IMR-90 (cell line): ENCODE measurements around the gene MEGF11. TPM values are rescaled to one million over a fixed set of nuclear protein-coding genes. Genes with fewer than 3 reads are reported as not detected.

Source experiments
- ATAC-seq: fragments of 200-7000 bp; cut with Tn5 transposase; 2 replicates; pipeline ENCODE4 v1.9.1; 2020; ENCODE audit warnings: low read depth, mild to moderate bottlenecking, moderate library complexity
- BruUV-seq: library from RNA; stranded (reverse); fragments of 400-500 nt; replicated peaks from 2 replicates; lab custom pipeline; 2021; lab: Mats Ljungman, UMichigan
- CTCF ChIA-PET: fragments of 300-600 bp; formaldehyde crosslinking; extraction: SDS; loops from one replicate; lab custom pipeline; 2021; ENCODE audit warnings: antibody characterized with exemption; lab: Yijun Ruan, JAX
- POLR2A ChIA-PET: fragments of 300-600 bp; sonication (Branson Sonifier 250); formaldehyde crosslinking; loops from one replicate; lab custom pipeline; 2022; ENCODE audit warnings: antibody characterized with exemption; ENCODE audit not compliant: unreplicated experiment; lab: Charles Lee
- DNase-seq: peaks from one replicate; pipeline ENCODE4 v3.0.0; 2013
- H2AFZ ChIP-seq: replicated peaks from 2 replicates; pipeline ENCODE3; 2013; ENCODE audit warnings: low read length, mild to moderate bottlenecking; ENCODE audit not compliant: poor library complexity
- H2AK5ac ChIP-seq: 2 replicates; pipeline ENCODE4 v1.6.1; 2013; ENCODE audit warnings: low read depth, low read length, inconsistent platforms
- H2AK9ac ChIP-seq: replicated peaks from 2 replicates; pipeline ENCODE3; 2013; ENCODE audit warnings: mild to moderate bottlenecking, low read depth, low read length, moderate library complexity; ENCODE audit not compliant: poor library complexity
- H2BK120ac ChIP-seq: 2 replicates; pipeline ENCODE4 v1.6.1; 2013; ENCODE audit warnings: low read depth, low read length, inconsistent platforms
- H2BK15ac ChIP-seq: 3 replicates; pipeline ENCODE4 v1.6.1; 2013; ENCODE audit warnings: low read depth, low read length, inconsistent platforms
- H2BK20ac ChIP-seq: 2 replicates; pipeline ENCODE4 v1.6.1; 2013; ENCODE audit warnings: low read depth, mild to moderate bottlenecking, inconsistent platforms, low read length, moderate library complexity
- H2BK5ac ChIP-seq: 2 replicates; pipeline ENCODE4 v1.6.1; 2013; ENCODE audit warnings: mild to moderate bottlenecking, low read depth, low read length, inconsistent platforms; ENCODE audit not compliant: poor library complexity, severe bottlenecking
- H3K14ac ChIP-seq: replicated peaks from 2 replicates; pipeline ENCODE4 v1.6.1; 2013; ENCODE audit warnings: low read depth, low read length, inconsistent platforms
- H3K18ac ChIP-seq: 2 replicates; pipeline ENCODE4 v1.6.1; 2013; ENCODE audit warnings: low read depth, low read length, control low read depth
- H3K23ac ChIP-seq: 2 replicates; pipeline ENCODE4 v1.6.1; 2013; ENCODE audit warnings: low read depth, low read length, inconsistent platforms
- H3K27ac ChIP-seq: 2 replicates; pipeline ENCODE4 v1.5.1; 2013; ENCODE audit warnings: mild to moderate bottlenecking, control low read depth, low read length; ENCODE audit not compliant: insufficient read depth
- H3K27me3 ChIP-seq: 2 replicates; pipeline ENCODE4 v1.6.1; 2013; ENCODE audit warnings: low read length; ENCODE audit not compliant: control insufficient read depth, insufficient read depth
- H3K36me3 ChIP-seq: 2 replicates; pipeline ENCODE4 v1.6.1; 2013; ENCODE audit warnings: low read length, mixed read lengths; ENCODE audit not compliant: control insufficient read depth, insufficient read depth
- H3K4ac ChIP-seq: 2 replicates; pipeline ENCODE4 v1.6.1; 2013; ENCODE audit warnings: low read depth, low read length, inconsistent platforms
- H3K4me1 ChIP-seq: 2 replicates; pipeline ENCODE4 v1.6.1; 2013; ENCODE audit warnings: low read length, mixed read lengths; ENCODE audit not compliant: control insufficient read depth, insufficient read depth
- H3K4me2 ChIP-seq: 2 replicates; pipeline ENCODE4 v1.6.1; 2013; ENCODE audit warnings: low read depth, mild to moderate bottlenecking, control low read depth, low read length, moderate library complexity
- H3K4me3 ChIP-seq: 2 replicates; pipeline ENCODE4 v1.5.1; 2013; ENCODE audit warnings: low read depth, mild to moderate bottlenecking, control low read depth, low read length, moderate library complexity; ENCODE audit not compliant: insufficient read depth
- H3K56ac ChIP-seq: 2 replicates; pipeline ENCODE4 v1.6.1; 2013; ENCODE audit warnings: low read length, inconsistent platforms; ENCODE audit not compliant: insufficient read depth; ENCODE audit errors: extremely low read depth
- H3K79me1 ChIP-seq, 2 experiments: 2 replicates each; pipeline ENCODE4 v1.6.1; 2013; ENCODE audit warnings: low read length in 2 of 2, inconsistent platforms in 1 of 2, low read depth in 1 of 2
- H3K9ac ChIP-seq: 2 replicates; pipeline ENCODE4 v1.6.1; 2013; ENCODE audit warnings: low read depth, low read length, control low read depth
- H3K9me1 ChIP-seq: 2 replicates; pipeline ENCODE4 v1.6.1; 2013; ENCODE audit warnings: low read length, inconsistent platforms; ENCODE audit not compliant: insufficient read depth
- H3K9me3 ChIP-seq: 2 replicates; pipeline ENCODE4 v1.6.1; 2013; ENCODE audit warnings: low read length; ENCODE audit not compliant: control insufficient read depth, insufficient read depth
- H4K20me1 ChIP-seq: 2 replicates; pipeline ENCODE4 v1.6.1; 2013; ENCODE audit warnings: low read length, inconsistent platforms; ENCODE audit not compliant: insufficient read depth
- H4K5ac ChIP-seq: 2 replicates; pipeline ENCODE4 v1.6.1; 2013; ENCODE audit warnings: mild to moderate bottlenecking, low read depth, low read length, control low read depth
- H4K8ac ChIP-seq, 2 experiments: 2 replicates each; pipeline ENCODE4 v1.6.1; 2013; ENCODE audit warnings: low read depth in 2 of 2, low read length in 2 of 2, control low read depth in 1 of 2, inconsistent platforms in 1 of 2
- H4K91ac ChIP-seq: 2 replicates; pipeline ENCODE4 v1.6.1; 2013; ENCODE audit warnings: low read depth, low read length, inconsistent platforms; ENCODE audit not compliant: insufficient read depth
- CEBPB ChIP-seq: IDR thresholded peaks from 2 replicates; pipeline ENCODE4 v1.6.1; 2012; ENCODE audit warnings: low read depth, low read length, improper control_type of control experiment
- CHD1 ChIP-seq: IDR thresholded peaks from 2 replicates; pipeline ENCODE4 v1.6.1; 2012; ENCODE audit warnings: low read depth, low read length, improper control_type of control experiment
- NFE2L2 ChIP-seq: fragments of 150-350 bp; IDR thresholded peaks from 2 replicates; pipeline ENCODE4 v1.6.1; 2016; ENCODE audit warnings: low read depth, mild to moderate bottlenecking, low read length
- RAD21 ChIP-seq: IDR thresholded peaks from 2 replicates; pipeline ENCODE4 v1.6.1; 2012; ENCODE audit warnings: low read length, improper control_type of control experiment
- RCOR1 ChIP-seq: IDR thresholded peaks from 2 replicates; pipeline ENCODE4 v1.6.1; 2012; ENCODE audit warnings: mild to moderate bottlenecking, low read length, improper control_type of control experiment; ENCODE audit not compliant: insufficient replicate concordance
- SMC3 ChIP-seq: fragments of 150-350 bp; IDR thresholded peaks from 2 replicates; pipeline ENCODE4 v1.6.1; 2016; ENCODE audit warnings: low read depth, mild to moderate bottlenecking, antibody characterized with exemption, low read length, moderate library complexity
- USF2 ChIP-seq: fragments of 150-350 bp; IDR thresholded peaks from 2 replicates; pipeline ENCODE4 v1.6.1; 2017; ENCODE audit warnings: mild to moderate bottlenecking, antibody characterized with exemption, low read length, low read depth
- WGBS, 2 experiments: methylation state at CpG; one replicate each; pipeline versions ENCODE4 v1.1.5 to v1.1.7; 2013; ENCODE audit warnings: missing lambda C conversion rate in 2 of 2; ENCODE audit not compliant: insufficient read length in 1 of 2; ENCODE audit errors: extremely low coverage in 2 of 2; 5-methylcytosine and 5-hydroxymethylcytosine counted together
- dilution Hi-C: fragments of 300-500 bp; cut with HindIII; formaldehyde crosslinking; loops from one replicate; pipeline ENCODE4 v1.14.3; 2018; ENCODE audit warnings: low sequenced_read_pairs; ENCODE audit not compliant: unreplicated experiment
- in situ Hi-C: fragments of 300-500 bp; cut with MboI; formaldehyde crosslinking; loops from 3 replicates; pipeline ENCODE4 v1.14.3; 2019; ENCODE audit warnings: low sequenced_read_pairs, inconsistent platforms, mixed read lengths
- intact Hi-C: fragments of 100-400 bp; cut with micrococcal nuclease; formaldehyde crosslinking; loops from 2 replicates; pipeline ENCODE4 v1.10.0; 2022
- polyA plus RNA-seq, 3 experiments: library from polyadenylated mRNA; depleted of rRNA; stranded (reverse); fragments of >200 nt; gene quantifications; 2 replicates each; pipeline ENCODE4 v1.2.3, GENCODE V29; 2012; ENCODE audit warnings: low replicate concordance in 1 of 3
- total RNA-seq: library from RNA; depleted of rRNA; stranded (reverse); fragments of >200 nt; gene quantifications from 2 replicates; pipeline ENCODE4 v1.2.3, GENCODE V29; 2012

MEGF11 gene
- total and polyA plus RNA-seq, 2 of the 4 experiments (the other 2 are of a cell fraction): not detected

GRCh38 chr15:65908876-65909275 lies 344.7 kb downstream of the MEGF11 start:
- DNase-seq (no peak), ATAC-seq (no peak)
- Histone ChIP-seq H3K9me1 (peaks cover 8% of the 10 kb centered on the region), H3K79me1 (peaks cover 0 to 12% of the 10 kb centered on the region in 2 experiments; a peak in 3 of 4 replicates), H2BK120ac (no peak overlapping the region), H3K9ac (no peak overlapping the region), H4K5ac (no peak overlapping the region), H2AK9ac (no peak overlapping the region), H3K56ac (no peak overlapping the region), H3K4me2 (no peak overlapping the region), H2BK5ac (no peak overlapping the region), H3K18ac (no peak overlapping the region), H4K8ac (no peak overlapping the region), H2AFZ (no peak overlapping the region), H3K23ac (no peak overlapping the region), H3K4me3 (no peak overlapping the region), H4K91ac (no peak overlapping the region), H3K27me3 (no peaks in the 10 kb centered on the region), H4K20me1 (no peaks in the 10 kb centered on the region; the same call in 1 of the 2 replicates), H3K36me3 (peaks cover 35% of the 10 kb centered on the region), H3K14ac (no peak overlapping the region), H2BK20ac (no peak overlapping the region), H2BK15ac (no peak overlapping the region), H2AK5ac (no peak overlapping the region), H3K27ac (no peak overlapping the region), H3K4me1 (no peaks in the 10 kb centered on the region), H3K9me3 (no peaks in the 10 kb centered on the region), H3K4ac (no peak overlapping the region)
- WGBS, 2 experiments: no CpG with 5 or more reads among the region's 4 CpGs
- CTCF ChIA-PET: no interaction called here
- dilution Hi-C loops (no loop called here), in situ Hi-C loops (loop anchor here (25.0 kb wide), 1 partner anchor 578 kb away; the partner anchor contains the start of gene SNAPC5), intact Hi-C loops (no loop called here)
- POLR2A ChIA-PET: no interaction called here
- TF ChIP-seq NFE2L2 (no peak), RAD21 (no peak), RCOR1 (no peak), SMC3 (no peak), CEBPB (no peak), CHD1 (no peak), USF2 (no peak)
- BruUV-seq: no TSS peak
